ENCODE data around the gene OSBPL3.

DNA sequence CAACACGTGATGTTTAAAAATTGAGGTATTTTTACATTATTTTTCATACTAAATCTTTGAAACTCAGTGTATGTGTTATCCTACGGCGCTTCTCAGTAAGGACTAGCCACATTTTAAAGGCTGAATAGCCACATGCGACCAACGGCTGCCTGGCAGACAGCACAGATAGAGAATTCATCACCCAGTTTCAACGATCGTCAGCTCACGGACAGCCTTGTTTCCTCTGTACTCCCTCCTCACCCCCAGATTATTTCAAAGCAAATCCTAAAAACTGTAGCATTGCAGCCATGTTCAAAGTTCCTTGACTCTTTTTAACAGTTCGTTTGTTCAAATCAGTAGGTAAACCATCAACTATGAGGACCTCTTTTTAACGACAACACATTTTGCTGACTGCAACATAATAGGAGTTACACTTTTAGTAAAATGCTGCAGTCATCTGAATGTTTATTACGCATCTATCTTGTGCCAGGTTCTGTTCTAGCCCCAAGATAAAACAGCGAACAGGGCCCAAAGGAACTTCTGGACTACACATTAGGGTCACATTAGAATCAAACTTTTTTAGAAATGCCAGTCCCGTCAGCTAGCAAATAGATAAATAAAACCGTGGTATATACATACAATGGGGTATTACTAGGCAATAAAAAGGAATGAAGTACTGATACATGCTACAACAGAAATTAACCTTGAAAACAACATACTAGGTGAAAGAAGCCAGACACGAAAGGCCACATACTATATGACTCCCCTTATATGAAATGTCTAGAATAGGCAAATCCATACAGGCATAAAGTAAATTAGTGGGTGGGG, 5.7 kb downstream of the OSBPL3 start:
- TF ChIP-seq FOXJ3 (CRISPR knock-in tag; IDR thresholded peaks at IDR 0.05; ENCODE audit: borderline replicate concordance): no peak
- TF ChIP-seq, protein P1, sequence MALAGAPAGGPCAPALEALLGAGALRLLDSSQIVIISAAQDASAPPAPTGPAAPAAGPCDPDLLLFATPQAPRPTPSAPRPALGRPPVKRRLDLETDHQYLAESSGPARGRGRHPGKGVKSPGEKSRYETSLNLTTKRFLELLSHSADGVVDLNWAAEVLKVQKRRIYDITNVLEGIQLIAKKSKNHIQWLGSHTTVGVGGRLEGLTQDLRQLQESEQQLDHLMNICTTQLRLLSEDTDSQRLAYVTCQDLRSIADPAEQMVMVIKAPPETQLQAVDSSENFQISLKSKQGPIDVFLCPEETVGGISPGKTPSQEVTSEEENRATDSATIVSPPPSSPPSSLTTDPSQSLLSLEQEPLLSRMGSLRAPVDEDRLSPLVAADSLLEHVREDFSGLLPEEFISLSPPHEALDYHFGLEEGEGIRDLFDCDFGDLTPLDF (CRISPR knock-in tag; IDR thresholded peaks at IDR 0.05): no peak
